Endothelial cell of umbilical vein (primary cell): Measurements from ENCODE around the gene NTSR1. TPM values are rescaled to one million over a fixed set of nuclear protein-coding genes. Genes with fewer than 3 reads are reported as not detected.

Experiments used
- BruUV-seq: library from RNA; stranded (reverse); fragments of 400-500 nt; replicated peaks from 2 replicates; lab custom pipeline; 2021; lab: Mats Ljungman, UMichigan
- CTCF ChIA-PET: fragments of 300-600, 350-600 bp; sonication (Branson Sonifier 250); formaldehyde crosslinking; loops from one replicate; lab custom pipeline; 2021; ENCODE audit warnings: antibody characterized with exemption, inconsistent platforms; lab: Charles Lee
- POLR2A ChIA-PET: fragments of 300-600, 350-600 bp; sonication (Branson Sonifier 250); formaldehyde crosslinking; loops from one replicate; lab custom pipeline; 2021; ENCODE audit warnings: antibody characterized with exemption, inconsistent platforms; lab: Charles Lee
- DNase-seq: peaks from one replicate; pipeline ENCODE4 v3.0.0-alpha.2; 2011; ENCODE audit warnings: low read depth, low spot score
- FAIRE-seq: peaks from 2 replicates; lab custom pipeline; 2011; peaks lifted over from hg19 to GRCh38; lab: Jason Lieb, UNC
- H2AFZ ChIP-seq: 2 replicates; pipeline ENCODE4 v1.6.0; 2012; ENCODE audit warnings: low read depth, low read length, control low read depth, inconsistent platforms
- H3K27ac ChIP-seq: 2 replicates; pipeline ENCODE4 v1.5.1; 2011; ENCODE audit warnings: low read depth, mild to moderate bottlenecking, control low read depth, low read length, moderate library complexity; ENCODE audit not compliant: insufficient read depth
- H3K27me3 ChIP-seq, 2 experiments: 2 replicates each; pipeline versions ENCODE4 v1.6.0 to v1.6.1; 2011; ENCODE audit warnings: low read length in 2 of 2, mixed read lengths in 1 of 2; ENCODE audit not compliant: control insufficient read depth in 2 of 2, insufficient read depth in 2 of 2
- H3K36me3 ChIP-seq, 2 experiments: 2 replicates in 1 of 2; 3 replicates in 1 of 2; pipeline ENCODE4 v1.5.1; 2011; ENCODE audit warnings: low read length in 2 of 2, mild to moderate bottlenecking in 1 of 2, moderate library complexity in 1 of 2; ENCODE audit not compliant: control insufficient read depth in 2 of 2, insufficient read depth in 2 of 2; ENCODE audit errors: extremely low read depth in 1 of 2
- H3K4me1 ChIP-seq: 3 replicates; pipeline ENCODE4 v1.5.1; 2011; ENCODE audit warnings: mild to moderate bottlenecking, low read length; ENCODE audit not compliant: control insufficient read depth, insufficient read depth; ENCODE audit errors: extremely low read depth
- H3K4me2 ChIP-seq: 2 replicates; pipeline ENCODE4 v1.6.1; 2011; ENCODE audit warnings: low read length, control low read depth, mixed read lengths; ENCODE audit not compliant: insufficient read depth
- H3K4me3 ChIP-seq, 3 experiments: fragments of 200-600 bp in 1 of 3; sonication (generic), shearing (Covaris generic) in 1 of 3; replicated peaks in 1 of 3; 2 replicates each; pipeline ENCODE4 v1.5.1; 2011 to 2016; ENCODE audit warnings: control low read depth in 3 of 3, low read length in 3 of 3, mild to moderate bottlenecking in 2 of 3, inconsistent platforms in 1 of 3, low read depth in 1 of 3, moderate library complexity in 1 of 3; ENCODE audit not compliant: insufficient read depth in 1 of 3
- H3K79me2 ChIP-seq: 2 replicates; pipeline ENCODE4 v1.6.0; 2012; ENCODE audit warnings: low read length, inconsistent platforms; ENCODE audit not compliant: control insufficient read depth, insufficient read depth
- H3K9ac ChIP-seq: replicated peaks from 2 replicates; pipeline ENCODE3; 2011; ENCODE audit warnings: low read length, control low read depth; ENCODE audit not compliant: insufficient read depth; ENCODE audit errors: extremely low read depth
- H3K9me1 ChIP-seq: replicated peaks from 3 replicates; pipeline ENCODE4 v1.6.0; 2011; ENCODE audit warnings: mild to moderate bottlenecking, low read length; ENCODE audit not compliant: control insufficient read depth, insufficient read depth; ENCODE audit errors: extremely low read depth
- H3K9me3 ChIP-seq: replicated peaks from 2 replicates; pipeline ENCODE4 v1.5.1; 2012; ENCODE audit warnings: low read length, inconsistent platforms; ENCODE audit not compliant: control insufficient read depth, insufficient read depth
- H4K20me1 ChIP-seq: replicated peaks from 2 replicates; pipeline ENCODE3; 2011; ENCODE audit warnings: mild to moderate bottlenecking, low read length; ENCODE audit not compliant: control insufficient read depth, insufficient read depth; ENCODE audit errors: extremely low read depth
- EZH2 ChIP-seq: IDR thresholded peaks from 2 replicates; pipeline ENCODE4 v1.6.1; 2012; ENCODE audit warnings: borderline replicate concordance, low read depth, mild to moderate bottlenecking, moderate library complexity, low read length, inconsistent platforms; ENCODE audit not compliant: severe bottlenecking
- FOS ChIP-seq: IDR thresholded peaks from 2 replicates; pipeline ENCODE4 v1.6.1; 2011; ENCODE audit warnings: mild to moderate bottlenecking, low read length, moderate library complexity, borderline replicate concordance; ENCODE audit not compliant: insufficient read depth
- GATA2 ChIP-seq: IDR thresholded peaks from 2 replicates; pipeline ENCODE4 v1.7.0; 2011; ENCODE audit warnings: low read depth, mild to moderate bottlenecking, moderate library complexity, mixed read lengths, low read length; ENCODE audit not compliant: insufficient read length, insufficient read depth
- JUN ChIP-seq: IDR thresholded peaks from 2 replicates; pipeline ENCODE4 v1.6.1; 2011; ENCODE audit warnings: borderline replicate concordance, low read depth; ENCODE audit not compliant: insufficient read length, insufficient read depth
- MAX ChIP-seq: IDR thresholded peaks from 2 replicates; pipeline ENCODE4 v1.6.1; 2011; ENCODE audit not compliant: insufficient read depth, insufficient read length
- MYC ChIP-seq: IDR thresholded peaks from one replicate; pipeline ENCODE4 v1.6.1; 2011; ENCODE audit warnings: mild to moderate bottlenecking, low read depth, low read length
- POLR2A ChIP-seq: IDR thresholded peaks from 2 replicates; pipeline ENCODE4 v1.6.1; 2012; ENCODE audit warnings: low read depth, mild to moderate bottlenecking, control low read depth, low read length
- POLR2AphosphoS5 ChIP-seq: IDR thresholded peaks from 2 replicates; pipeline ENCODE4 v1.6.1; 2012; ENCODE audit warnings: low read depth, mild to moderate bottlenecking, control low read depth, low read length, moderate library complexity; ENCODE audit not compliant: insufficient read depth
- dilution Hi-C: fragments of 300-500 bp; cut with MboI; formaldehyde crosslinking; loops from one replicate; pipeline ENCODE4 v1.15.0; 2019; ENCODE audit warnings: low sequenced_read_pairs; ENCODE audit not compliant: extremely low pct_ligation_motif_present
- intact Hi-C: fragments of 100-400 bp; cut with micrococcal nuclease; formaldehyde crosslinking; loops from one replicate; pipeline ENCODE4 v1.10.0; 2022
- polyA plus RNA-seq, 4 experiments: library from polyadenylated mRNA; depleted of rRNA in 3 of 4; stranded (reverse) in 3 of 4; unstranded in 1 of 4; fragments of >200 nt; gene quantifications; 2 replicates each; pipeline versions ENCODE4 v1.2.1 to v1.2.3, GENCODE V29; 2011 to 2012; ENCODE audit warnings: missing spikeins in 1 of 4
- total RNA-seq: library from RNA; stranded (reverse); gene quantifications from 2 replicates; pipeline ENCODE4 v1.2.3, GENCODE V29; 2021
- TF ChIP-seq, protein P1 (sequence below), 2 donors: IDR thresholded peaks; 1 replicate in 1 of 2; 2 replicates in 1 of 2; pipeline ENCODE4 v1.5.1; 2011; ENCODE audit warnings: low read length in 2 of 2, mild to moderate bottlenecking in 2 of 2, moderate library complexity in 2 of 2, control low read depth in 1 of 2, inconsistent platforms in 1 of 2, low read depth in 1 of 2; ENCODE audit not compliant: insufficient read depth in 1 of 2; ENCODE audit errors: extremely low read depth in 1 of 2

The NTSR1 gene
- total and polyA plus RNA-seq, 2 donors (not counting 3 experiments of a cell fraction or from before 2014, with no cell fraction given): 0.14 to 2.1 TPM

DNA sequence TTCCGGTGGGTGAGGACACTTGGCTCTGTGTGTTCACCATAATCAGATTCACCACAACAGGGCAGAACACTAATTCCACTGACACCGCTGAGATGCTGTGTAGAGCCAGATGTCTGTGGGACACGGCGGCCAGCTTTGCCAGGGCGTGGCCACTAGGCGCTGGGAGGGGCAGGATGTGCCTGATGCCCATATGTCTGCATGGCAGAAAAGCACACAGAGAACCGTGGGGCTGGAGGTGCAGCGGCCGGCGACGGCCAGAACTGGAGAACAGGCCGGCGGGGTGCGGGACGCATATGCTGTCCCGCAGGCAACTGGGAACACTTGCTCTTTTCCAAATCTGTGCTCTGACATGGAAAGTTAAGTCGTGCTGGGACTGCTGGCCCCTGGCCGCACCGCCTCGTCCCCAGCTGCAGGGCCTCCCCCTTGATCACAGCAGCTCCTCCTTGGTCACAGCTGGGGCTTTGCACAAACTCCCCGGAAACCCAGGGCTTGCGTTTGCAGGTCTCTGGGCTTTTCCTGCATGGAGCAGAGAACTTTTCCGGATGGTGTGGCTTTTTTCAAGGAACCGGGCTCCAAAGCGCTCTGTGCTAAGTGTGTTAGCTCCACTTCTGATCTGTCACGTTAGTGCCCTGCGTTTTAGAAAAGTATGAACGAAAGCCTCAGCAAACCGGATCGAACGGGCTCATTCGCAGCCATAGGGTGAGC is 31.1 kb downstream of the NTSR1 start:
- POLR2A ChIA-PET: interaction anchor here (0.8 kb wide), 1 partner anchor 186 kb away, joined by 7 read pairs; no protein-coding TSS in a partner anchor
- no peak for FAIRE-seq
- Histone ChIP-seq H3K9me1 (no peaks in the 10 kb centered on the region), H3K4me2 (peak overlapping the region; percentile 62), H3K9me3 (no peaks in the 10 kb centered on the region), H3K27me3 (no peaks in the 10 kb centered on the region), H3K9ac (peak overlapping the region; percentile 63), H3K27ac (peak overlapping the region; percentile 77), H4K20me1 (no peaks in the 10 kb centered on the region), H3K36me3 (no peaks in the 10 kb centered on the region), H3K79me2 (no peaks in the 10 kb centered on the region), H3K4me1 (peaks cover 26% of the 10 kb centered on the region), H3K4me3 (no peak overlapping the region), H2AFZ (no peak overlapping the region)
- intact Hi-C loops (loop anchor here (1.0 to 2.0 kb wide), 3 partner anchors 34 to 51 kb away; no protein-coding TSS in a partner anchor), dilution Hi-C loops (no loop called here)
- CTCF ChIA-PET: interaction anchor here (0.8 to 3.7 kb wide), 9 partner anchors 9 to 88 kb away, joined by 3 to 24 read pairs (median 5); partner anchors contain the start of gene NTSR1
- no peak for DNase-seq
- TF ChIP-seq EZH2 (no peak), POLR2AphosphoS5 (no peak), FOS (no peak), MYC (no peak), POLR2A (no peak), MAX (no peak), GATA2 (no peak), JUN (no peak)
- TF ChIP-seq, protein P1, sequence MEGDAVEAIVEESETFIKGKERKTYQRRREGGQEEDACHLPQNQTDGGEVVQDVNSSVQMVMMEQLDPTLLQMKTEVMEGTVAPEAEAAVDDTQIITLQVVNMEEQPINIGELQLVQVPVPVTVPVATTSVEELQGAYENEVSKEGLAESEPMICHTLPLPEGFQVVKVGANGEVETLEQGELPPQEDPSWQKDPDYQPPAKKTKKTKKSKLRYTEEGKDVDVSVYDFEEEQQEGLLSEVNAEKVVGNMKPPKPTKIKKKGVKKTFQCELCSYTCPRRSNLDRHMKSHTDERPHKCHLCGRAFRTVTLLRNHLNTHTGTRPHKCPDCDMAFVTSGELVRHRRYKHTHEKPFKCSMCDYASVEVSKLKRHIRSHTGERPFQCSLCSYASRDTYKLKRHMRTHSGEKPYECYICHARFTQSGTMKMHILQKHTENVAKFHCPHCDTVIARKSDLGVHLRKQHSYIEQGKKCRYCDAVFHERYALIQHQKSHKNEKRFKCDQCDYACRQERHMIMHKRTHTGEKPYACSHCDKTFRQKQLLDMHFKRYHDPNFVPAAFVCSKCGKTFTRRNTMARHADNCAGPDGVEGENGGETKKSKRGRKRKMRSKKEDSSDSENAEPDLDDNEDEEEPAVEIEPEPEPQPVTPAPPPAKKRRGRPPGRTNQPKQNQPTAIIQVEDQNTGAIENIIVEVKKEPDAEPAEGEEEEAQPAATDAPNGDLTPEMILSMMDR (IDR thresholded peaks at IDR 0.05; ENCODE audit: extremely low read depth in 1 of 2, insufficient read depth in 1 of 2, low read depth in 1 of 2, low read length in 2 of 2): no peak
- BruUV-seq: TSS peak; percentile 77
